Daoy (cell line): ENCODE results near the gene CDC20. TPM values are rescaled to one million over a fixed set of nuclear protein-coding genes. Genes with fewer than 3 reads are reported as not detected.
A peak's percentile ranks its signal among the peaks of the same experiment; 100 is the strongest.
"Not testable (repeated sequence)": the region's sequence is repeated elsewhere in the genome, so short reads cannot be mapped to it uniquely, and the experiment has no call there.

Experiments
- DNase-seq: peaks from one replicate; pipeline ENCODE4 v3.0.0-alpha.2; 2015; ENCODE audit warnings: low read depth
- total RNA-seq: library from RNA; depleted of rRNA; stranded (reverse); fragments of >200 nt; shearing (Covaris generic); gene quantifications from 2 replicates; pipeline ENCODE4 v1.2.3, GENCODE V29; 2014

The CDC20 gene
- total RNA-seq, 1 experiment from 2014 or later = 356 TPM

DNA sequence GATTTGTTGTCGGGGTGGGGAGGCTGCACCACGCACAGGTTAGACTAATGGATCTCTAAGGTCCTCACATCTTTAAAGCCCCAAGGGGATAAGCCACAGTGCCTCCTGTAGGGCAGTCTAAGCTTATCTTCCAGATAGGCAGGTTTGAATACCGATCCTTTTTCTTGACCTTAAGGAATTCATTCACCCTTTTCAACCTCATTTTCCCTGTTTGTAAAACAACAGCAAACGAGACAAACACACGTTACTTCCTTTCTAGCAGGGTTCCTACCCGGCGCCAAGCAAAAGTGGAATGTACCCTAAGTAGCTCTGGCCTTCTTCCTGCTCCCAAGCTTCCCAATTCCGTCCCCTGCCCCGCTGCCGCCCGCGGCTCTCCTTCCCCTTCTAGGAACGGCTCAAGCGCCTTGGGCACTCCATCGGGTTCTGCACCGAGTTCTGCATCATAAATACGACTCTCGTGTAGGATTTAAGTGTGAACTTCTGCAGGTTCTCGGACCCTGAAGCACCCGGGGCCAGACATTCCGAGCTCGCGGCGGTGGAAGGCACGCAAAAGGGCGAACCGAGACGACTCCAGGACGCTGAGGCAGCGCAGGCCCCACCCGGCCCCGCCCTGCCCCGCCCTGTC is 548 bp upstream of the CDC20 start:
- peak; percentile 43 for DNase-seq

DNA sequence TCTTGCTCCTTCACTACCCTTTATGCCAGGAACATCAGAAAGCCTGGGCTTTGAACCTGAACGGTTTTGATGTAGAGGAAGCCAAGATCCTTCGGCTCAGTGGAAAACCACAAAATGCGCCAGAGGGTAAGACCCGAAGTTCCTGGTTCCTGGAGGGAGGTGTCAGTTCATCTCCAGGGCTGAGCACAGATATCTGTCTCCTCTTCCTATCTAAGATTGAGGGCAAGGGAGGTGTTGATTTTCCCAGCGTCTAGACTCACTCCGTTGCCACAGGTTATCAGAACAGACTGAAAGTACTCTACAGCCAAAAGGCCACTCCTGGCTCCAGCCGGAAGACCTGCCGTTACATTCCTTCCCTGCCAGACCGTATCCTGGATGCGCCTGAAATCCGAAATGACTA is 915 bp downstream of the CDC20 start:
- no peak for DNase-seq

DNA sequence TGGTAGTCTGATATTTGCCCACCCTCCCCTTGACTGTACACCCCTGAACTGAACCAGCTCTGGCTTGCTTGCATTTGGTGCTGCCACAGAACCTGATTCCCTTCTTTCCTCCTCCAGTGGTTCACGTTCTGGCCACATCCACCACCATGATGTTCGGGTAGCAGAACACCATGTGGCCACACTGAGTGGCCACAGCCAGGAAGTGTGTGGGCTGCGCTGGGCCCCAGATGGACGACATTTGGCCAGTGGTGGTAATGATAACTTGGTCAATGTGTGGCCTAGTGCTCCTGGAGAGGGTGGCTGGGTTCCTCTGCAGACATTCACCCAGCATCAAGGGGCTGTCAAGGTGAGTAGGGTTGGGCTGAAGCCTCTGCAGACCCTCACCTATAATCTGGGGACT is 1.8 kb downstream of the CDC20 start:
- no peak for DNase-seq

DNA sequence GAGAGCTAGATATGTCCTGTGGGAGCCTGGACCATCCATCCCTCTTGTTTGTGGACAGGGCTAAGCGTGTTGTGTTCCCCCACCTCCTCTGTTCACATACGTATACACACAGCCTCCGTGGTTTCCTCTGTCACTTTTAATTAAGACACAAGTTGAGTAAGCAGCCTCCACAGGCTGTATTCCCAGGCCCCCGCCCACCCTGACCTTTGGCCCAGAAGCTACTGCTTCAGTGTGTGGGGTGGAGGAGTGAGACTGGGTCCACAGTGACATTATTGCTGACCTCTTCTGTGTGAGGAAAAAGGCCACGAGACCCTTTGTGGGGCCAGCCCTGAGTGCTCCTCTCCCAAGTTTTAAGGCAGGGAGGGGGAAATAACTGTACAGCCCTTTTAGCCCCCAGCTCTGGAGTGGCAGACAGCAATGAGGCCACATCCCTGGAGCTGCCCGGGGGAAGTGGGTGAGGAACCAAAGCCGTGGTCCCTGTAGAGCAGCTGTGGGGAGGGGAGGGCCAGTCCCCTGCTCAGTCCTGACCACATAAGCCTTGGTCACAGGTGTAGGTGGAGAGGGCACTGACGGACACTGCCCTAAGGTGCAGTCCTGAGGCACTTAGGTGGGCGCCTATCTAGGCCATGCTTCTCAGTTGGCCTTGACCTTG is 4.6 kb downstream of the CDC20 start:
- peak; percentile 23 for DNase-seq

DNA sequence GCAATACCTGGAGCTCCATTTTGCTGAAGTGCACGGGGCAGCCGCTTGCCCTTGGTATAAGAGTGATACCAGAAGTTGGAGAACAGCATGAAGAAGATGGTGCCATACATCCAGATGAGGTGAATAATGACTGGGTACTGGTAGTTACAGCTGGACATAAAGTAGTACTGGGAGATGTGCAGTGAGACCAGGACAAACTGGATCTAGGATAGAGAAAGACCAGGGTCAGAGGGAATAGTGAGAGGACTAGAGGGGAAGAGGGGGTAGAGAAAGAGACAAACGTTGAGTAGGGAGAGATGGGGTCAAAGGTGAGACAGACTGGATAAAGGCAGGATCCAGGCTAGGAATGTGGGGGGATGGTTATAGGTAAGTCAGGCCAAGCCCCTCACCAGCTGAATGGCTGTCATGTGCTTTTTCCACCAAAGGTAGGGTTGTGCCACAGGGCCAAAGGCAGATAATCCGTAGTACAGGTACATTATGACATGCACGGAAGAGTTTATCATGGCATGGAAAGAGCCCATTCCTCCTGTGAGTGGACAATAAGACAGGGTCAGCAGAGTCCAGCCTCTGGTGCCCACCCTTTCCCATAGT is 5.2 kb downstream of the CDC20 start:
- DNase-seq = no peak

DNA sequence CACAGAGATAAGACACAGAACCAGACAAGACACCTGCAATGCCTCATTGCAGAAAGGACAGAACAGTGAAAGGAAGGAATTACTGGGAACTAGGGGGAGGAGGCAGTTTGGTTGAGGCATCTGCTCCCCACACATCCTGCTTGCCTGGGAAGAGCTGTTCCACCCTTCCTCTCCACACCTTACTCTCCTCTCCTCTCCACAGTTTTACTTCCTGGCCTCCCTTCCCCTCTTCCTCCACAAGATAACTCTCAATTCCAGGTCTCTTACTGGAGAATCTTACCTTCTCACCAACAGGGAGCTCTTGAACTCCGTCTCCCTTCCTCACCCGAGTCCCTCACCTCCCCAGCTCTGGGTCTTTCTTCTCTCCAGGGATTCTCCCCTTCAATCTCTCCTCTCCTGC is 6.9 kb downstream of the CDC20 start:
- no peak for DNase-seq

DNA sequence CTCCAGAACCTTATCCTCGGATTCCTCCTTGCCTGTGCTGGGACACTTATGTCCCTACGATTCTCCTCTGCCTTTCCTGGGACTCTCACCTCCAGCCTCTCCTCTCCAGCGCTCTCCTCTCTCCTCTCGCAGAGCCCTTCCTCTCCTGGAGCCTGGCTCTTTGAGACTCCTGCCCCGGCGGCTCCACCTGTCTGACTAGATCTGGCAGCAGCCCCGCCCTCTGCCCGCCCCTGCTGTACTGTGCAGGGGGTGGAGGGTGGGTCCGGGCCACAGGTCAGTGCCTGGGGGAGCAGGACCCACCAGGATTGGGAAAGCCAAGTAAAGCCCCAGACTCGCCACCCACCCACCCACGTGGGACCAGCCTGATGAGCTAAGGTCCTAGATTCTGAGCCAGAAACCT is 7.4 kb downstream of the CDC20 start:
- DNase-seq = no peak

DNA sequence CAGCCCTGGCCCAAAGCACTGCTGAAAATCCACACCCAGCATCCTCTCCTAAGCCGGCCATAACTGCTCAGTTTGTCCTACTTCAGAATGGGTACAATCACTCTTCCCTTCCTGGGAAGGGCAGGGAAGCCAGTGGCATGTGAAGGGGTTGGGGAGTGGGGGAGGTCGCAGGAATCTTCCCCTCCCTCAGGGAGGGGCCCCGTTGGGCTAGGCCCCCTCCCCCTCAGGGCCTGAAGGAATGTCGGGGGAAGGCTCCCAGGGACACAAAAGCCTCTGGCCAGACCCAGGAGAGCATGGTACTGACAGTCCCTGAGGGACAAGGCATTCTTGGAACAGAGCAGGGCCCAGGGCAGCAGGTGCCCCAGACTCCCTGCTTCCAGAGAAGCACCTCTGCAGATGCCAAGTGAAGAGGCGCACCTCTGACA is 7.8 kb downstream of the CDC20 start:
- no peak for DNase-seq

DNA sequence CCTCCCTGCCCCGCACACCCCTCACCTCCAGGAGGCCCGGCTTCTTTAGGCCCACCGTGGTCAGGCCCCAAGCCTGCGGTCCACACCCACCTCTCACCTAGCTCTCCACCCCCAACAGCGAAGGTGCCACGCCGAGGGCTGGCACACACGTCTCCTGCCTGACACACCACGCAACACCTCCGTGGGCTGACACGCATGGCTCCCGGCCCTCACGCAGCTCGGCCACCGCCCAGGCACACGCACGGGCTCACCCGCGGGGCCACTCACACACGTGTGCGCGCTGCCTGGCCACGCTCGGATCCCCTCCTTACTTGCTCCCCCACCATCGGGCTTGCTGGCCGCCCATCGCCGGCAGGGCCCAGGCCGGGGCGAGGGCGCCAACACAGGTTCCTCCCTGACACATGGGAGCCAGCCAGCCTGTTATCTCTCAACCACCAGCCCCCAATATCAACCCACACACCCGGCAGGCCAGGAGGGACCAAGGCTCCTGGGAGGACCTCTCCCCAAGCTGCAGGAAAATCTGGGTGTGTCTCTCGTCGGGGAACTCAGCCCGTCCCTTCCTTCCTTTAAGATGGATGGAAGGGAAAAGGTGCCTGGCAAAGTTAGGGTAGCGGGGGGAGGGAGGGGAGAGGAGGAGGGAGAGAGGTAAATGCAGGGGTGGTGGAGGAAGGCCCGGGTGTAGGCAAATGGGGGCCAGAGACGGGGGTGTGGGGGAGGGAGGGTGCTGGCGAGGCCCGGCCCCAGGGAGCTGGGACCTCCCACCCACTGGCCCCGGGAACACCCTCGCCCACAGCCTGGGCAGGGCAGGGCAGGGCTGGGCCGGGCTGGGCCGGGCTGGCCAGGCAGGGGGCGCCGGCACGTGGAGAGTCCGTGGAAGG is 8.5 kb downstream of the CDC20 start:
- DNase-seq = no peak

DNA sequence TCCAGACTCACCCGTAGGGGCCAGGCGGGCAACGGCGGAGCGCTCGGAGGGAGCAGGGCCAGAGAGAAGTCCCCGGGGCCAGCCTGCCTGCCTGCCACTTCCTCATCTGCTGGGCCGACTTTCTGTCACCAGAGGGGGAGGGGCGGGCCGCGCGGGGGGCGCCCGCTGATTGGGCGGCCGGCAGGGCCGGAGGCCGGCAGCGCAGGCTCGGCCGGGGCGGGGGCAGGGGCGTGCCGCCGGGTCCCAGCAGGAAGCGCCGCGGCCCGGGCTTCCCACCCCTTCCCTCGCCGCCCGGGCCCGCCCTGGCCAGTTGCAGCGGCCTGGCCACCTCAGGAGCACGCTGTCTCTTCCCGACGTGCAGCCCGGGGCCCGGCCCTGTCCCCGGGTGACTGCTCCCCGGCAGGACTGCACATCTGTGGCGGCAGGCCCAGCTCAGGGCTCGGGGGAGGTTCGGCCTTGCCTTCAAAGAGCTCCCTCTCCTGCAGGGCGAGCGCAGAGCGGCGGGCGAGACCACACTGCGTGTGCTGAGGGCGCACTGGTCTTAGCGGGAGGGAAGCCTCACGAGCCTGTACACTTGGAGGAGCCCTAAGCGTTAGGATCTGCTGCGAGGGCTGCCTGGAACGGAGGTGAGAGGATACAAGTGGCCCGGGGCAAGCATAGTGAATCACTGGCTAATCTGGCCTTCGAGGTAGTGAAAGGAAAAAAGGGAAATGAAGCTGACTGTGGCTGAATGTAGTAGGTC is 9.3 kb downstream of the CDC20 start, which contains the start of gene ELOVL1:
TSS of gene ELOVL1 (minus strand) at position 108 of the 742 bp plus-strand sequence. CDS start 2,402 bp downstream, outside the sequence.
- DNase-seq = peak; percentile 95

DNA sequence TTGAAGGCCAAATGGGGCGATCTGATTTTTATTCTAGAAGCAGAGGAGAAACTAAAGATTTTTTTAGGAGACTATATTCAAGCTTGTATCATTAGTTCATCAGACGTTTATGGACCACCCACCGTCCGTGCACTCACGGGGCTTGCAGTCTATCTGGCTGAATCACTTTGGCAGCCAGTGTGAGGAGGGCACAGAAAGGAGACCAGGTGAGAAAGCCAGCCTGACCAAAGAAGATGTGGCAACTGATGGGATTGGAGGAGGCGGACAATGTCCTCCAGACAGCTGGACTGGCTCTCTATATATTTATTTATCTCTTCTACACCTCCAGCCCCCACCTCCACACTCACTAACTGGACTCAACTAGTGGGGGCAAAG is 9.9 kb downstream of the CDC20 start:
- no peak for DNase-seq

DNA sequence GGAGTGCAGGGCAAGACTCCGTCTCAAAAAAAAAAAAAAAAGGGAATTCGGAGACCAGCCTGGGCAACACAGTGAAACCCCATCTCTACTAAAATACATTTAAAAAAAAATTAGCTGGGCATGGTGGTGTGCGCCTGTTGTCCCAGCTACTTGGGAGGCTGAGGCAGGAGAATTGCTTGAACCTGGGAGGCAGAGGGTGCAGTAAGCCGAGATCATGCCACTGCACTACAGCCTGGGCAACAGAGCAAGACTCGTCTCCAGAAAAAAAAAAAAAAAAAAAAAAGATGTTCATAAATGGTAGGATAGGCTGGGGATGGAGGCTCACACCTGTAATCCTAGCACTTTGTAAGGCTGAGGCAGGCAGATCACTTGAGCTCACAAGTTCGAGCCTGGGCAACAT is 11.0 kb downstream of the CDC20 start:
- DNase-seq = not testable (repeated sequence)

DNA sequence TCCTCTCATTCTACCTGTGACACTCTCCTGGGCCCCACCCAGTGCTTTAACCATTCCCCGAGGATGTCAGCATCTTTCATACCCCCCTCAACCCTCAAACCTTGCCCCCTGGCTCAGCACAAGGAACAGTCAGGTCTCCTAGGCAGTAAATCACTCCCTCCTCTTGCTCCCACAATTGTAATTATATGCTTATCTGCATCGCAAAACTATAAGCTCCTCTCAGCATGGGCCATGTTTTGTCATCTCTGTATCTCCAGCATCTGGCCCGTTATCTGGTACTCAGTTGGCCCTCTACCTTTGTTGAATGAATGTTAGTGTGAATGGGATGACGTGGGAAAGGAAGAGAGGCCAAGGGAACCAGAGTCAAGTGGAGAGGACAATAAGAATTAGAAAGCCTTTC is 11.8 kb downstream of the CDC20 start:
- no peak for DNase-seq

DNA sequence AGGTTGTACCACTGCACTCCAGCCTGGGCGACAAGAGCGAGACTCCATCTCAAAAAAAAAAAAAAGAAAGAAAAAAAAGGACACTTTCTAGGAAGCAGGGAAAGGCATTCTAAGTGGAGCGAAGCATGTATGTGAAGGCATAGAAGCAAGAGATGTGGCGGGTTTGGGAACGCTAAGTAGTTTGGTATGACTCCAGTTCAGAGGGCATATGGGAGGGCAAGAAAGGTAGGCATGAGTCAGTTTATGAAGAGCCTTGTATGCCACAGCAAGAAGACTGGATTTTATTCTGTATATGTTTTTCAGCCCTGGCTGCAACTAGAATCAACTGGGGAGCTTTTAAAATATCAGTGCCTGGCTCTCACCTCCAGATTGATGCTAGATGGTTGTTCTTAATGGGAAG is 13.4 kb downstream of the CDC20 start:
- no peak for DNase-seq

DNA sequence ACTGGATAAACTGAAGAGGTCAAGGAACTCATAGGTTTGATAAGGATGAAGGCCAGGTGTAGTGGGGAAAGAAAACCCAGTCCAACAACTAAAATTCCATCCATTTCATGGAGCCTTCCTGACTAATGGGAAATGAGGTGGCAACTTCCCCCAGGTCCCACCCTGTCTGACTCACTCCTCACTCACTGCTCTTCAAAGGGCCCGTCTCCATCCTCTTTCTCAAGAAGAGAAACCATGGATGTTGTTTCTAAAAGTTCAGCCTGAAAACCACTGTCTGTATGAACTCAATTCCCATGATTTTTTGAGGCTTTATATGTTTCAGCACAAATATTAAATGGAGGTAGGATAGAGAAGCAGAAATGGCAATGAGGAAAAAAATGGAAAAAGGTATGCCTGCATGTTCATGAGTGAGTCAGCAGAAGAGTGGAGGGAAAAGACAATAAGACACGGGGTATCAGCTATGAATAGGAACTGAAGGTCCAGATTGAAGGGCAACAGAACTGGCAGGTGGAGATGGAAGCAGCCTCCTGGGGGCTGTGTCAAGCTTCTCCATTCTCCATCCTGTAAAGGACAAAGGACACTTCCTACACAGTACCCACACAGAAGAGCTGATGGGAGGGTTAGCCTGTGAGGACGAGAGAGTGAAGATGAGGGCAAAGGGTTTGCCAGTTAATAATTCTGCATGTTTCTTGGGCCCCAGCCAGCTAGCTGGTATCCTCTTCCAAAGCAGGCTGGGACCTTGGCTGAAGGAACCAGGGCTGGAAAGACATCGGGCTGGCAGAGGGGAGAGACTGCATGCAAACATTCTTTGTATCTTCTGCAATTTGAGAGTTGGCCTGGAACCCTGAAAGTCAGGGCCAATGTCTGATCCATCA is 14.5 kb downstream of the CDC20 start:
- DNase-seq = peak; percentile 89

DNA sequence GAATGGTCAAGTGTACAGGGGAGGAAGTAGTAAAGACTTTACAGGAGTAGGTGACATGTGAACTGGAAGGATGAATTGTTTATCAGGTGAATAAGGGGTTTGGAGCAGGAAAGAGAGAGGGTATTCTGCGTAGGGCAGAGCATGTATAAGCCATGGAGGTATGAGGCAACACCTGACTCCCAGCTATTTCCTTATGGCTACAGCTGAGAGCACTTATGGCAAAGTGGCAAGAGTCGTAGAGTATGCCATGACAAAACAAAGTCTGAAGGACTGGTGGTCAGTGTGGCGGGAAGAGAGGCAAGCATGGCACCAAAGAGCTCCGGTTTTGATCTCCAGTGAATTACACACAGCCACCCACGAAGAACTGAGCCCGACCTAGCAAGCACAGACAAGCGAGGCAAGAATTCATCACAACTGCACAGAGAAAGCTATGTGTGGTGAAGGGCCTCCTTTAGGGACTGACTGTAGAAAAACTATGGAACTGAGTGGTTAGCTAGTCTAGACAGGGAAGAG is 18.0 kb downstream of the CDC20 start:
- no peak for DNase-seq

DNA sequence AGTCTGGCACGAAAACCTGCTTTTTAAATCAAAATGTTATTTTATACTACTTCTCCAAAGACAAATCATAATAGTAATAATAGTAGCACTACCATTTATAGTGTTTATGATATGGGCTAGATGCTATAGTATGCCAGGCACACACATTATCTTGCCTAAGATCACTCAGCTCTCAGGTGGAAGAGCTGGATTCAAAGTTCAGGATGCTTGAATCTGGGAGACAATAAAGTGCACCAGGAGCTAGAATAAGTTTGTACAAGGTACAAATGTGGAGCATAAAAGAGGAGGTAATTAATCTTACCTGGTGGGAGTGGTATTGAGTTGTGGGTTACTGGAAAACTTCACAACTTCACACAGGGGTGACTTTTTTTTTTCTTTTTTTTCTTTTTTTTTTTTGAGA is 19.1 kb downstream of the CDC20 start:
- DNase-seq = no peak

DNA sequence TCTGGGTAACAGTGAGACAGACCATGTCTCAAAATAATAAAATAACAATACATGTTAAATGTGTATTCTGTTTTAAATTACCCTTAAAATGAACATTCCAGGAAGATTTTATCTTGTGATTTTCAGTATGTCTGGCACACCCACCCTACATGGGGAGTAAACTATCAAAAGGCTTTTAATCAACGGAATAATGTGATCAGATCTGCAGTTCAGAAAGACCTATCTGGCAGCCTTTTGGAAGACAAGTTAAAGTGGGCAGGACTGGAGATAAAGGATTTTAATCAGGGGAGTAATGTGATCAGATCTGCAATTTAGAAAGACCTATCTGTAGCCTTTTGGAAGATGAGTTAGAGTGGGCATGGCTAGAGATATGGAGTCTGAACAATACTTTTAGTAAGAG is 20.7 kb downstream of the CDC20 start:
- no peak for DNase-seq

DNA sequence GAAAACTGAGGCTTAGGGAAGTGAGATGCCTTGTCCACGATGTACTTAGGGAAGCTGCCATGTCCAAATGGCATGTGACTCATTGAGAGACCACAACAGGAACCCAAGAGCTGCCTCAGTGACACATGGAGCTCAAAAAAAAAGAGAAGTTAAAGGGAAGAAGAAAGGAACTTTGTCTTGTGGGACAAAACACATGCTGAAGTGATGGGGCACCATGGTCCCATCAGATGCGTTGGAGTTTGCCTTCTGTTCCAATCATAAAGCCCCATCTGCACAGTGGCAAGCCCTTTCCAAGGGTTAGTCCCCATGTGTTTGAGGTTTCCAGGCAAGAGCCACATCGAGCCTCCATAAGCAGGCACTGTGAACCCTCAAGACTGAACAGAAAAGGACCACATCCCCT is 22.8 kb downstream of the CDC20 start:
- DNase-seq = no peak

DNA sequence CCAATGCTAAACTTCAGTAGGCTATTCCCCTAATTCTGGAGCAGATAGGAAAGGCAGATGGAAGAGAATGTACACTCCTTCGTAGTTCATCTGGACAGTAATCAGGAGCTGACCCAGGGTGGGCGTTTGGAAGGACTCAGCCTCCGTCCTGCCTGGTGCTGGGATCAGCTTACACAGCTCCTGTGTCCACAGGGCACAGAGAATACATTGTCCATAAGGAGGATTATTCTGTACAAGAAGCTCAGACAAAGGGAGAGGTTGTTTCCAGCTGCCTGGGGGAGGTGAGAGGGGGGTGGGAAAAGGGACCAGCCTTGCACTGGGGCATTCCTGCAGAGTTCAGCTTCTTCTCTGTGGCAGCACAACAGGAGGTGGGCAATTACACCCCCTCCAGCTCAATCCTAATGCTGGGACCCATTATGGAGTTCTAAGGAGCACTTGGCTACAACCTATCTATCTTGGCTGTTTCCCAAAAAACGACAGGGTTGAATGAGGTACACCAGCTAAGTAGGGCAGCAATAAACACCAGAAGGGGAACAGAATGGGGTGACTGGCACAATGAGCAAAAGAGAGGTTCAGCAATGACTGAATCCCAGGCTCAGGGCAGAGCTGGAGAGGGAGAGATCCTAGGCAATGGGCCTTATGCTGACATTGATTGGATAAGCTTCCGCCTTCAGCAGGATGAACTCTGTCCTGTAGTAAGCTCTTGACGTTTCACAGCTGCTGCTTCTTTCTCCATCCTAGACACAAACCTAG is 23.4 kb downstream of the CDC20 start:
- DNase-seq = no peak
